ENCODE measurements around the gene CFDP1.

CFDP1 gene

DNA sequence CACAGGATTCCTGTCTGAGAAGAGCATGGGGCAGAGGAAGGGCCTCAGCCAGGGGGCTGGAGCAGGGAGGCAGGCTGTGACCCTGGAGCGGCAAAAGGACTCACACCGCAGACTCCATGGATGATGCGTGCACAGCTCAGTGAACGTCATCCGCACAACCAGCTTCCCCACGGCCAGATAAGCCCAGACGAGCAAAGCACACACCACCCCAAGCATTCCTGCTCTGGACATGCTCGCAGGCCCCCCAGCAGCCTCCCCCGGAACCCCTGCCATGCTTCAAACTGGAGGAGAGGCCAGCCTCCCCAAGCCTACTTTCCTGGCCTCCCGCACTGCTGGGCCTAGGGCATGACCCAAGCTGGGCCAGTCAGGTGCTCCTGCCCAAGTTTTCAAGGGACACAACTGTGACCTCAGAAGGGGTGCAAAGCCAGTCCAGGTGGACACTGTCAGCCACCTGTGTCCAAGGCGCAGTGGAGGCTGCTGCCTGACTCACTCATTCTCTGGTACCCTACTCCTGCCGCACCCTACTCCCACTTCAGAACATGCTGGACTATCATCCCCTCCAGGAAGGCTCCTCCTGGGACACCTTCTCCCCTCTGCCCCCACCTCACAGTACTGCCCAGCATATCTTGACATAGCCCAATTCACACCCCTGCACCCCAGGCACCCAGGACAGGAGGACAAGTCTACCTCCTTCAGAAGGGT, 186.6 kb downstream of the CFDP1 start:
- no peaks in the 10 kb centered on the region for H3K36me3 ChIP-seq (ENCODE audit: control insufficient read depth in 4 of 4, insufficient read depth in 4 of 4, low read length in 3 of 4)
- 92% methylated on average over 9 of the region's 12 CpGs for WGBS (ENCODE audit: insufficient coverage)
- DNase-seq, result no peak
- peaks cover 0 to 96% (median 24%) of the 10 kb centered on the region in 5 experiments for H3K27me3 ChIP-seq (replicated peaks in 2 of 5; ENCODE audit: control insufficient read depth in 4 of 5, insufficient read depth in 5 of 5, low read length in 4 of 5)
- H3K27ac ChIP-seq (ENCODE audit: insufficient read depth in 1 of 2, low read depth in 1 of 2, low read length in 2 of 2, poor library complexity in 1 of 2, severe bottlenecking in 2 of 2), result no peak overlapping the region
- no peak overlapping the region for H3K4me3 ChIP-seq (ENCODE audit: control insufficient read depth in 1 of 7, extremely low read depth in 1 of 7, insufficient read depth in 4 of 7, low read depth in 2 of 7, low read length in 6 of 7)
- ChIA-PET CTCF (interaction anchor here (0.7 to 2.2 kb wide), 2 partner anchors 13 kb away, joined by 3 to 9 read pairs; no protein-coding TSS in a partner anchor), POLR2A (no interaction called here)
- H3K9me3 ChIP-seq (ENCODE audit: control extremely low read depth in 1 of 5, control insufficient read depth in 4 of 5, insufficient read depth in 2 of 5, low read depth in 1 of 5, low read length in 4 of 5), result no peaks in the 10 kb centered on the region
- peaks cover 0 to 14% (median 12%) of the 10 kb centered on the region in 4 experiments for H3K4me1 ChIP-seq (ENCODE audit: control extremely low read depth in 1 of 4, control insufficient read depth in 4 of 4, insufficient read depth in 4 of 4, low read length in 3 of 4)

GRCh38 chr16:75244844-75245758, 188.2 kb downstream of the CFDP1 start:
- 77% methylated on average over 18 of the region's 25 CpGs for WGBS (ENCODE audit: insufficient coverage)
- Histone ChIP-seq H3K9me3 (ENCODE audit: control extremely low read depth in 1 of 5, control insufficient read depth in 4 of 5, insufficient read depth in 2 of 5, low read depth in 1 of 5, low read length in 4 of 5) (no peaks in the 10 kb centered on the region), H3K27ac (ENCODE audit: insufficient read depth in 1 of 2, low read depth in 1 of 2, low read length in 2 of 2, poor library complexity in 1 of 2, severe bottlenecking in 2 of 2) (no peak overlapping the region), H3K4me1 (ENCODE audit: control extremely low read depth in 1 of 4, control insufficient read depth in 4 of 4, insufficient read depth in 4 of 4, low read length in 3 of 4) (peaks cover 0 to 3% (median under 1%) of the 10 kb centered on the region in 4 experiments), H3K4me3 (ENCODE audit: control insufficient read depth in 1 of 7, extremely low read depth in 1 of 7, insufficient read depth in 4 of 7, low read depth in 2 of 7, low read length in 6 of 7) (no peak overlapping the region), H3K27me3 (replicated peaks in 2 of 5; ENCODE audit: control insufficient read depth in 4 of 5, insufficient read depth in 5 of 5, low read length in 4 of 5) (peaks cover 0 to 96% (median 22%) of the 10 kb centered on the region in 5 experiments), H3K36me3 (ENCODE audit: control insufficient read depth in 4 of 4, insufficient read depth in 4 of 4, low read length in 3 of 4) (no peaks in the 10 kb centered on the region)
- CTCF ChIA-PET, result interaction anchor here (1.0 kb wide), 1 partner anchor 11 kb away, joined by 3 read pairs; no protein-coding TSS in a partner anchor
- POLR2A ChIA-PET, result no interaction called here
- no peak for DNase-seq

DNA sequence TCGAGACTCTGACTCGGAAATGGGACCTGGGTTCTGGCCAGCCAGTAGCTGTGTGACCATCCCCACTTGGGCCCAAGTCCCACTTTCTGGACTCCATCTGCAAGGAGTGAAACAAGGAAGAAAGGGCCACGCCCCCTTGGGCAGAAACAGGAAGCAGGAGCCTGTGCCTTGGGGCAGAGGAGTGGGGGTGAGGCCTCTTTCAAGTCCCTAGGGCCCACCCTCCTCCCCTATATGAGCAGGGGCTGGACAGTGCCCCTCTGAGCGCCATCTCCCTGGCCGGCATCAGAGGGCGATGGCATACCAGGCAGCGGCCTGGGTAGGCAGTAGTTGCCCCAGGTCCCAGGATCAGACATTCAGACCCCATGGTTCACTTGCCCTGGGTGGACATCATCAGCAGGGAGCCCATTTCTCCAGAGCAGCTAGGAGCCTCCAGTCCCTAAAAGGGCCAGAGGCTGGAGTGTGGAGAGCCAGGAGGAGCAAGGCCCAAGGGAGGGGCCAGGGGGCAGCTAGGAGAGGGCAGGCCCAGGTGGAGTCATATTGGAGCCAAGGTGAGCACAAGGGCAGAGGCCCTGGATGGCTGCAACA, 189.0 kb downstream of the CFDP1 start:
- no peak for DNase-seq
- peaks cover 0 to 96% (median 16%) of the 10 kb centered on the region in 5 experiments for H3K27me3 ChIP-seq (replicated peaks in 2 of 5; ENCODE audit: control insufficient read depth in 4 of 5, insufficient read depth in 5 of 5, low read length in 4 of 5)
- H3K36me3 ChIP-seq (ENCODE audit: control insufficient read depth in 4 of 4, insufficient read depth in 4 of 4, low read length in 3 of 4), result no peaks in the 10 kb centered on the region
- WGBS (ENCODE audit: insufficient coverage), result 93% methylated on average over 7 of the region's 7 CpGs
- no peaks in the 10 kb centered on the region for H3K9me3 ChIP-seq (ENCODE audit: control extremely low read depth in 1 of 5, control insufficient read depth in 4 of 5, insufficient read depth in 2 of 5, low read depth in 1 of 5, low read length in 4 of 5)
- ChIA-PET POLR2A (no interaction called here), CTCF (interaction anchor here (1.0 kb wide), 1 partner anchor 10 kb away, joined by 3 read pairs; no protein-coding TSS in a partner anchor)
- H3K4me1 ChIP-seq (ENCODE audit: control extremely low read depth in 1 of 4, control insufficient read depth in 4 of 4, insufficient read depth in 4 of 4, low read length in 3 of 4), result no peaks in the 10 kb centered on the region
- no peak overlapping the region for H3K27ac ChIP-seq (ENCODE audit: insufficient read depth in 1 of 2, low read depth in 1 of 2, low read length in 2 of 2, poor library complexity in 1 of 2, severe bottlenecking in 2 of 2)
- no peak overlapping the region for H3K4me3 ChIP-seq (ENCODE audit: control insufficient read depth in 1 of 7, extremely low read depth in 1 of 7, insufficient read depth in 4 of 7, low read depth in 2 of 7, low read length in 6 of 7)

Measured in common myeloid progenitor, CD34-positive (primary cell).